IPS-NIHi11 (cell line): Measurements from ENCODE around the gene ASPM.
"Not testable (repeated sequence)": the region's sequence is repeated elsewhere in the genome, so short reads cannot be mapped to it uniquely, and the experiment has no call there.

Experiments
- DNase-seq: peaks from one replicate; pipeline ENCODE4 v3.0.0; 2012; ENCODE audit warnings: mixed read lengths, low spot score

The ASPM gene

GRCh38 chr1:197076585-197076984, 69.9 kb downstream of the ASPM start:
- DNase-seq = no peak

- no peak for DNase-seq
These were observed 72.5 kb downstream of the ASPM start for GRCh38 chr1:197073978-197074377.

- no peak for DNase-seq
These were observed 79.0 kb downstream of the ASPM start for GRCh38 chr1:197067457-197067818.

GRCh38 chr1:197066719-197067456, 79.6 kb downstream of the ASPM start, which contains the start of gene F13B:
F13B (minus strand) TSS chr1:197067260; CDS start chr1:197067223, 37 bp downstream.
- DNase-seq = no peak

GRCh38 chr1:197066277-197066676, 80.2 kb downstream of the ASPM start:
- DNase-seq = no peak

GRCh38 chr1:197065559-197065958, 80.9 kb downstream of the ASPM start:
- DNase-seq = no peak

GRCh38 chr1:197063212-197063611, 83.3 kb downstream of the ASPM start:
- peak; percentile 3 for DNase-seq

GRCh38 chr1:197062692-197063091, 83.8 kb downstream of the ASPM start:
- no peak for DNase-seq

- DNase-seq = no peak
These were observed 97.4 kb downstream of the ASPM start for GRCh38 chr1:197049100-197049499.

- no peak for DNase-seq
These were observed 103.7 kb downstream of the ASPM start for GRCh38 chr1:197042676-197043341.

- DNase-seq = no peak
These were observed 104.7 kb downstream of the ASPM start for GRCh38 chr1:197041486-197042353.

GRCh38 chr1:197036861-197037260, 109.6 kb downstream of the ASPM start:
- DNase-seq = no peak

- not testable (repeated sequence) for DNase-seq
These were observed 111.7 kb downstream of the ASPM start for GRCh38 chr1:197034631-197035339.
